GM04503 (cell line): ENCODE measurements around the gene GNAS.

Source experiments
- DNase-seq: peaks from one replicate; pipeline ENCODE4 v3.0.0-alpha.2; 2012; ENCODE audit warnings: low read depth

The GNAS gene

GRCh38 chr20:58880994-58881752 lies 28.7 kb downstream of the GNAS start:
- no peak for DNase-seq

- DNase-seq = no peak
Observed at GRCh38 chr20:58882704-58883089, 30.2 kb downstream of the GNAS start.

- DNase-seq = no peak
Observed at GRCh38 chr20:58883241-58883691, 30.8 kb downstream of the GNAS start.

GRCh38 chr20:58884966-58885365 lies 32.5 kb downstream of the GNAS start:
- DNase-seq = no peak

GRCh38 chr20:58886546-58886945 lies 34.0 kb downstream of the GNAS start:
- DNase-seq = no peak

- no peak for DNase-seq
Observed at GRCh38 chr20:58888103-58888502, 35.6 kb downstream of the GNAS start.

- no peak for DNase-seq
Observed at GRCh38 chr20:58888521-58889333, 36.2 kb downstream of the GNAS start.

- DNase-seq = no peak
Observed at GRCh38 chr20:58889334-58889760, 36.8 kb downstream of the GNAS start.

GRCh38 chr20:58889798-58890517 lies 37.4 kb downstream of the GNAS start:
- DNase-seq = no peak

GRCh38 chr20:58890518-58891085 lies 38.1 kb downstream of the GNAS start:
- no peak for DNase-seq

- no peak for DNase-seq
Observed at GRCh38 chr20:58891086-58891717, 38.7 kb downstream of the GNAS start.

- no peak for DNase-seq
Observed at GRCh38 chr20:58891718-58892140, 39.2 kb downstream of the GNAS start.

- DNase-seq = no peak
Observed at GRCh38 chr20:58892141-58892931, 39.8 kb downstream of the GNAS start.

- no peak for DNase-seq
Observed at GRCh38 chr20:58892932-58893224, 40.4 kb downstream of the GNAS start.

GRCh38 chr20:58893355-58894120 lies 41.0 kb downstream of the GNAS start:
- no peak for DNase-seq

GRCh38 chr20:58894652-58895447 lies 42.3 kb downstream of the GNAS start:
- no peak for DNase-seq

GRCh38 chr20:58895448-58896180 lies 43.1 kb downstream of the GNAS start:
- no peak for DNase-seq

- DNase-seq = no peak
Observed at GRCh38 chr20:58896820-58897219, 44.3 kb downstream of the GNAS start.

GRCh38 chr20:58897488-58897887 lies 45.0 kb downstream of the GNAS start:
- no peak for DNase-seq
